WTC11 (cell line): ENCODE measurements around the gene RPS6KL1. TPM values are rescaled to one million over a fixed set of nuclear protein-coding genes. Genes with fewer than 3 reads are reported as not detected.

Source experiments
- ATAC-seq: fragments of 200-7000 bp; cut with Tn5 transposase; 2 replicates; pipeline ENCODE4 v1.10.0; 2021; ENCODE audit warnings: mild to moderate bottlenecking, moderate library complexity
- CTCF ChIA-PET: fragments of 300-600 bp; sonication (Branson Sonifier 250); formaldehyde crosslinking; loops from one replicate; lab custom pipeline; 2021; ENCODE audit warnings: antibody characterized with exemption; lab: Charles Lee
- POLR2A ChIA-PET: fragments of 350-600 bp; sonication (Branson Sonifier 250); formaldehyde crosslinking; loops from one replicate; lab custom pipeline; 2021; ENCODE audit warnings: antibody characterized with exemption; lab: Charles Lee
- DNase-seq: peaks from one replicate; pipeline ENCODE4 v3.0.0; 2021; ENCODE audit warnings: low spot score
- H3K27ac Mint-ChIP-seq: 2 replicates; pipeline ENCODE4 v1.8.0; 2021; ENCODE audit warnings: mixed read lengths
- H3K27me3 Mint-ChIP-seq: 2 replicates; pipeline ENCODE4 v1.8.0; 2021; ENCODE audit warnings: low read depth, mild to moderate bottlenecking, moderate library complexity, mixed read lengths
- H3K36me3 Mint-ChIP-seq: 2 replicates; pipeline ENCODE4 v1.8.0; 2021; ENCODE audit warnings: mixed read lengths
- H3K4me1 Mint-ChIP-seq: 2 replicates; pipeline ENCODE4 v1.8.0; 2022; ENCODE audit warnings: mixed read lengths
- H3K4me3 Mint-ChIP-seq: 2 replicates; pipeline ENCODE4 v1.8.0; 2021; ENCODE audit warnings: mild to moderate bottlenecking, moderate library complexity, mixed read lengths
- H3K9me3 Mint-ChIP-seq: 2 replicates; pipeline ENCODE4 v1.8.0; 2021; ENCODE audit warnings: mixed read lengths
- ARID4B ChIP-seq: sonication (generic); formaldehyde crosslinking; IDR thresholded peaks from 2 replicates; pipeline ENCODE4 v1.8.0; 2023; ENCODE audit warnings: missing genetic modification reagents, mild to moderate bottlenecking, borderline replicate concordance
- CBFB ChIP-seq: sonication (generic); formaldehyde crosslinking; IDR thresholded peaks from 2 replicates; pipeline ENCODE4 v1.8.1; 2022; ENCODE audit warnings: mild to moderate bottlenecking, low read depth, missing genetic modification reagents
- HMGA2 ChIP-seq: fragments of 250-450 bp; sonication (Bioruptor Pico); IDR thresholded peaks from 2 replicates; pipeline ENCODE4 v1.4.0; 2021; ENCODE audit warnings: mild to moderate bottlenecking, moderate library complexity
- NFE2L1 ChIP-seq: sonication (generic); formaldehyde crosslinking; IDR thresholded peaks from 2 replicates; pipeline ENCODE4 v1.8.1; 2023; ENCODE audit warnings: missing genetic modification reagents
- NR3C1 ChIP-seq: sonication (generic); formaldehyde crosslinking; conservative IDR thresholded peaks from 2 replicates; pipeline ENCODE4 v1.8.1; 2023; ENCODE audit warnings: low read depth, mild to moderate bottlenecking, missing genetic modification reagents
- OVOL2 ChIP-seq: fragments of 250-450 bp; sonication (Bioruptor Pico); IDR thresholded peaks from 2 replicates; pipeline ENCODE4 v1.9.0; 2021; ENCODE audit warnings: mild to moderate bottlenecking, borderline replicate concordance
- RELA ChIP-seq: sonication (generic); formaldehyde crosslinking; IDR thresholded peaks from 2 replicates; pipeline ENCODE4 v1.8.1; 2022; ENCODE audit warnings: missing genetic modification reagents, mild to moderate bottlenecking, borderline replicate concordance
- RORB ChIP-seq: fragments of 250-450 bp; sonication (Bioruptor Pico); IDR thresholded peaks from 2 replicates; pipeline ENCODE4 v1.9.0; 2021; ENCODE audit warnings: mild to moderate bottlenecking
- TCF7 ChIP-seq: sonication (generic); formaldehyde crosslinking; IDR thresholded peaks from 2 replicates; pipeline ENCODE4 v1.8.0; 2022; ENCODE audit warnings: mild to moderate bottlenecking, low read depth, missing genetic modification reagents, moderate library complexity
- TEAD4 ChIP-seq: sonication (generic); formaldehyde crosslinking; IDR thresholded peaks from 2 replicates; pipeline ENCODE4 v1.8.0; 2022; ENCODE audit warnings: mild to moderate bottlenecking, missing genetic modification reagents
- ZBTB21 ChIP-seq: sonication (generic); formaldehyde crosslinking; IDR thresholded peaks from 2 replicates; pipeline ENCODE4 v1.8.1; 2023; ENCODE audit warnings: mild to moderate bottlenecking, missing genetic modification reagents, borderline replicate concordance
- ZMAT4 ChIP-seq: fragments of 250-450 bp; sonication (Bioruptor Pico); IDR thresholded peaks from 2 replicates; pipeline ENCODE4 v1.9.0; 2021; ENCODE audit warnings: mild to moderate bottlenecking
- ZNF138 ChIP-seq: sonication (generic); formaldehyde crosslinking; conservative IDR thresholded peaks from 2 replicates; pipeline ENCODE4 v1.8.1; 2022; ENCODE audit warnings: mild to moderate bottlenecking, moderate library complexity, missing genetic modification reagents
- ZNF532 ChIP-seq: fragments of 250-450 bp; sonication (Bioruptor Pico); IDR thresholded peaks from 2 replicates; pipeline ENCODE4 v1.9.0; 2021; ENCODE audit warnings: mild to moderate bottlenecking, borderline replicate concordance
- total RNA-seq: library from RNA; stranded (reverse); gene quantifications from 3 replicates; pipeline ENCODE4 v1.2.3, GENCODE V29; 2021
- TF ChIP-seq, protein P1 (sequence below): fragments of 250-450 bp; sonication (Bioruptor Pico); IDR thresholded peaks from 2 replicates; pipeline ENCODE4 v1.9.0; 2021; ENCODE audit warnings: mild to moderate bottlenecking
- TF ChIP-seq, protein P2 (sequence below): sonication (generic); formaldehyde crosslinking; IDR thresholded peaks from 2 replicates; pipeline ENCODE4 v1.8.1; 2023; ENCODE audit warnings: mild to moderate bottlenecking, missing genetic modification reagents
- TF ChIP-seq, protein P3 (sequence below): sonication (generic); formaldehyde crosslinking; IDR thresholded peaks from 2 replicates; pipeline ENCODE4 v1.8.0; 2022; ENCODE audit warnings: mild to moderate bottlenecking, missing genetic modification reagents
- TF ChIP-seq, protein P4 (sequence below): sonication (generic); formaldehyde crosslinking; IDR thresholded peaks from 2 replicates; pipeline ENCODE4 v1.8.1; 2022; ENCODE audit warnings: mild to moderate bottlenecking, missing genetic modification reagents, moderate library complexity, borderline replicate concordance
- TF ChIP-seq, protein P5 (sequence below): sonication (generic); formaldehyde crosslinking; IDR thresholded peaks from 2 replicates; pipeline ENCODE4 v1.8.1; 2023; ENCODE audit warnings: mild to moderate bottlenecking, missing genetic modification reagents

RPS6KL1 gene
- total RNA-seq, 1 experiment from 2014 or later, result 10.6 TPM

DNA sequence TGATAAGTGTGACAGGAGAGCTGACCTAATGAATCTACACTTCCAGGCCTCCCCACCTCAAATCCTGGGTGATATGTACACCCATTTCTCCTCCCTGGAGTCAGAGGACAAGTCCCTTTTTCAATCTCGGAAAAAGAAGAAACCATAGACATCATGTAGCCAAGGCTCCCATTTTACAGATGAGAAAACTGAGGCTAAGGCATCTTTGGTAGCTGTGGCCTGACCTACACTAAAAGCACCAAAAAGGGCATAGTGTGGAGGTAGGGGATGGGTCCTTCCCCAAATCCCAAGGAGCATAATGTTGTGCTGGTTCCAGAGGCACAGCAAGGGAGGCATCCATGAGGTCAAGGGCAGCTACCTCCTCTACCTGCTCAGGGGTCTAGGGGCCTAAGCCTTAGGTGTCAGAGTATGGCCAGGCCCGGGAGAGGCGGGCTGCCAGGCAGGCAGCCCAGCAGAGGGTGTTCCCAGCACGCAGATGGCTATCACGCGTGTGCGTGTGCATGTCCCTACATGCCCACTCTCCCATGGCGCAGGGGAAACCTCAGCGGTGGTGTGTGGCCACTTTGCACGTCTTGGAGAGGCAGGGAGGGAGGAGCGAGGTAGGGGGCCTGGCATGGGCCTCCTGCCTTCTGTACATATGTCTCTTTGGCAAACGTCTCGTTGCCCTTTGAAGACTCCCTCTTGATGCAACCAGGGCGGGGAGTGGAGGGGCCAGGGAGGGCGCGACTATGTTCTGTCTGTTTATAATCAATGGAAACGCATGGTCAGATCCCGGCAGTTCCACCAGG is 29.8 kb upstream of the RPS6KL1 start:
- ATAC-seq (no peak), DNase-seq (no peak)
- H3K9me3 Mint-ChIP-seq, result no peaks in the 10 kb centered on the region
- H3K4me3 Mint-ChIP-seq, result no peak overlapping the region
- CTCF ChIA-PET, result interaction anchor here (0.6 to 3.0 kb wide), 2 partner anchors 7 to 47 kb away, joined by 3 to 54 read pairs; no protein-coding TSS in a partner anchor
- no peak overlapping the region for H3K27ac Mint-ChIP-seq
- H3K4me1 Mint-ChIP-seq, result peaks cover 12% of the 10 kb centered on the region
- TF ChIP-seq NR3C1 (CRISPR knock-in tag) (no peak), RORB (CRISPR knock-in tag) (no peak), CBFB (CRISPR knock-in tag) (no peak), HMGA2 (CRISPR knock-in tag) (no peak), TCF7 (CRISPR knock-in tag) (no peak), ZNF532 (CRISPR knock-in tag) (no peak), TEAD4 (CRISPR knock-in tag) (no peak), ZBTB21 (CRISPR knock-in tag) (no peak), ZMAT4 (CRISPR knock-in tag) (no peak), RELA (no peak), NFE2L1 (no peak), ARID4B (no peak), OVOL2 (CRISPR knock-in tag) (no peak), ZNF138 (no peak)
- TF ChIP-seq, protein P1, sequence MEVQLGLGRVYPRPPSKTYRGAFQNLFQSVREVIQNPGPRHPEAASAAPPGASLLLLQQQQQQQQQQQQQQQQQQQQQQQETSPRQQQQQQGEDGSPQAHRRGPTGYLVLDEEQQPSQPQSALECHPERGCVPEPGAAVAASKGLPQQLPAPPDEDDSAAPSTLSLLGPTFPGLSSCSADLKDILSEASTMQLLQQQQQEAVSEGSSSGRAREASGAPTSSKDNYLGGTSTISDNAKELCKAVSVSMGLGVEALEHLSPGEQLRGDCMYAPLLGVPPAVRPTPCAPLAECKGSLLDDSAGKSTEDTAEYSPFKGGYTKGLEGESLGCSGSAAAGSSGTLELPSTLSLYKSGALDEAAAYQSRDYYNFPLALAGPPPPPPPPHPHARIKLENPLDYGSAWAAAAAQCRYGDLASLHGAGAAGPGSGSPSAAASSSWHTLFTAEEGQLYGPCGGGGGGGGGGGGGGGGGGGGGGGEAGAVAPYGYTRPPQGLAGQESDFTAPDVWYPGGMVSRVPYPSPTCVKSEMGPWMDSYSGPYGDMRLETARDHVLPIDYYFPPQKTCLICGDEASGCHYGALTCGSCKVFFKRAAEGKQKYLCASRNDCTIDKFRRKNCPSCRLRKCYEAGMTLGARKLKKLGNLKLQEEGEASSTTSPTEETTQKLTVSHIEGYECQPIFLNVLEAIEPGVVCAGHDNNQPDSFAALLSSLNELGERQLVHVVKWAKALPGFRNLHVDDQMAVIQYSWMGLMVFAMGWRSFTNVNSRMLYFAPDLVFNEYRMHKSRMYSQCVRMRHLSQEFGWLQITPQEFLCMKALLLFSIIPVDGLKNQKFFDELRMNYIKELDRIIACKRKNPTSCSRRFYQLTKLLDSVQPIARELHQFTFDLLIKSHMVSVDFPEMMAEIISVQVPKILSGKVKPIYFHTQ (CRISPR knock-in tag), result no peak
- TF ChIP-seq, protein P2, sequence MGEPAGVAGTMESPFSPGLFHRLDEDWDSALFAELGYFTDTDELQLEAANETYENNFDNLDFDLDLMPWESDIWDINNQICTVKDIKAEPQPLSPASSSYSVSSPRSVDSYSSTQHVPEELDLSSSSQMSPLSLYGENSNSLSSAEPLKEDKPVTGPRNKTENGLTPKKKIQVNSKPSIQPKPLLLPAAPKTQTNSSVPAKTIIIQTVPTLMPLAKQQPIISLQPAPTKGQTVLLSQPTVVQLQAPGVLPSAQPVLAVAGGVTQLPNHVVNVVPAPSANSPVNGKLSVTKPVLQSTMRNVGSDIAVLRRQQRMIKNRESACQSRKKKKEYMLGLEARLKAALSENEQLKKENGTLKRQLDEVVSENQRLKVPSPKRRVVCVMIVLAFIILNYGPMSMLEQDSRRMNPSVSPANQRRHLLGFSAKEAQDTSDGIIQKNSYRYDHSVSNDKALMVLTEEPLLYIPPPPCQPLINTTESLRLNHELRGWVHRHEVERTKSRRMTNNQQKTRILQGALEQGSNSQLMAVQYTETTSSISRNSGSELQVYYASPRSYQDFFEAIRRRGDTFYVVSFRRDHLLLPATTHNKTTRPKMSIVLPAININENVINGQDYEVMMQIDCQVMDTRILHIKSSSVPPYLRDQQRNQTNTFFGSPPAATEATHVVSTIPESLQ, result no peak
- TF ChIP-seq, protein P3, sequence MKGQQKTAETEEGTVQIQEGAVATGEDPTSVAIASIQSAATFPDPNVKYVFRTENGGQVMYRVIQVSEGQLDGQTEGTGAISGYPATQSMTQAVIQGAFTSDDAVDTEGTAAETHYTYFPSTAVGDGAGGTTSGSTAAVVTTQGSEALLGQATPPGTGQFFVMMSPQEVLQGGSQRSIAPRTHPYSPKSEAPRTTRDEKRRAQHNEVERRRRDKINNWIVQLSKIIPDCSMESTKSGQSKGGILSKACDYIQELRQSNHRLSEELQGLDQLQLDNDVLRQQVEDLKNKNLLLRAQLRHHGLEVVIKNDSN, result no peak
- TF ChIP-seq, protein P4, sequence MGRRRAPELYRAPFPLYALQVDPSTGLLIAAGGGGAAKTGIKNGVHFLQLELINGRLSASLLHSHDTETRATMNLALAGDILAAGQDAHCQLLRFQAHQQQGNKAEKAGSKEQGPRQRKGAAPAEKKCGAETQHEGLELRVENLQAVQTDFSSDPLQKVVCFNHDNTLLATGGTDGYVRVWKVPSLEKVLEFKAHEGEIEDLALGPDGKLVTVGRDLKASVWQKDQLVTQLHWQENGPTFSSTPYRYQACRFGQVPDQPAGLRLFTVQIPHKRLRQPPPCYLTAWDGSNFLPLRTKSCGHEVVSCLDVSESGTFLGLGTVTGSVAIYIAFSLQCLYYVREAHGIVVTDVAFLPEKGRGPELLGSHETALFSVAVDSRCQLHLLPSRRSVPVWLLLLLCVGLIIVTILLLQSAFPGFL (CRISPR knock-in tag), result no peak
- TF ChIP-seq, protein P5, sequence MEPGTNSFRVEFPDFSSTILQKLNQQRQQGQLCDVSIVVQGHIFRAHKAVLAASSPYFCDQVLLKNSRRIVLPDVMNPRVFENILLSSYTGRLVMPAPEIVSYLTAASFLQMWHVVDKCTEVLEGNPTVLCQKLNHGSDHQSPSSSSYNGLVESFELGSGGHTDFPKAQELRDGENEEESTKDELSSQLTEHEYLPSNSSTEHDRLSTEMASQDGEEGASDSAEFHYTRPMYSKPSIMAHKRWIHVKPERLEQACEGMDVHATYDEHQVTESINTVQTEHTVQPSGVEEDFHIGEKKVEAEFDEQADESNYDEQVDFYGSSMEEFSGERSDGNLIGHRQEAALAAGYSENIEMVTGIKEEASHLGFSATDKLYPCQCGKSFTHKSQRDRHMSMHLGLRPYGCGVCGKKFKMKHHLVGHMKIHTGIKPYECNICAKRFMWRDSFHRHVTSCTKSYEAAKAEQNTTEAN (CRISPR knock-in tag), result no peak
- H3K36me3 Mint-ChIP-seq, result no peaks in the 10 kb centered on the region
- POLR2A ChIA-PET, result no interaction called here
- H3K27me3 Mint-ChIP-seq, result peaks cover 15% of the 10 kb centered on the region
